ENCODE data around the gene MICA.

The MICA gene

GRCh38 chr6:31422587-31422986, 19.2 kb downstream of the MICA start:
- TF ChIP-seq GATA3 (IDR thresholded peaks at IDR 0.05; ENCODE audit: low read depth, low read length) (no peak), GATA2 (IDR thresholded peaks at IDR 0.05; ENCODE audit: low read depth, low read length) (no peak)

GRCh38 chr6:31423550-31423949, 20.2 kb downstream of the MICA start:
- TF ChIP-seq GATA2 (IDR thresholded peaks at IDR 0.05; ENCODE audit: low read depth, low read length): no peak
- no peak for TF ChIP-seq GATA3 (IDR thresholded peaks at IDR 0.05; ENCODE audit: low read depth, low read length)

- TF ChIP-seq GATA2 (IDR thresholded peaks at IDR 0.05; ENCODE audit: low read depth, low read length) (no peak), GATA3 (IDR thresholded peaks at IDR 0.05; ENCODE audit: low read depth, low read length) (no peak)
Measured at GRCh38 chr6:31426395-31427354, 23.3 kb downstream of the MICA start.

- no peak for TF ChIP-seq GATA2 (IDR thresholded peaks at IDR 0.05; ENCODE audit: low read depth, low read length)
- TF ChIP-seq GATA3 (IDR thresholded peaks at IDR 0.05; ENCODE audit: low read depth, low read length): no peak
Measured at GRCh38 chr6:31430449-31430848, 27.1 kb downstream of the MICA start.

- no peak for TF ChIP-seq GATA3 (IDR thresholded peaks at IDR 0.05; ENCODE audit: low read depth, low read length)
- TF ChIP-seq GATA2 (IDR thresholded peaks at IDR 0.05; ENCODE audit: low read depth, low read length): no peak
Measured at GRCh38 chr6:31438222-31438621, 34.8 kb downstream of the MICA start.

- TF ChIP-seq GATA3 (IDR thresholded peaks at IDR 0.05; ENCODE audit: low read depth, low read length) (no peak), GATA2 (IDR thresholded peaks at IDR 0.05; ENCODE audit: low read depth, low read length) (no peak)
Measured at GRCh38 chr6:31438677-31439076, 35.3 kb downstream of the MICA start.

GRCh38 chr6:31441365-31442267, 38.2 kb downstream of the MICA start:
- no peak for TF ChIP-seq GATA3 (IDR thresholded peaks at IDR 0.05; ENCODE audit: low read depth, low read length)
- no peak for TF ChIP-seq GATA2 (IDR thresholded peaks at IDR 0.05; ENCODE audit: low read depth, low read length)

GRCh38 chr6:31446481-31446880, 43.1 kb downstream of the MICA start:
- TF ChIP-seq GATA2 (IDR thresholded peaks at IDR 0.05; ENCODE audit: low read depth, low read length) (no peak), GATA3 (IDR thresholded peaks at IDR 0.05; ENCODE audit: low read depth, low read length) (no peak)

- TF ChIP-seq GATA3 (IDR thresholded peaks at IDR 0.05; ENCODE audit: low read depth, low read length) (no peak), GATA2 (IDR thresholded peaks at IDR 0.05; ENCODE audit: low read depth, low read length) (no peak)
Measured at GRCh38 chr6:31450751-31451150, 47.4 kb downstream of the MICA start.

- TF ChIP-seq GATA2 (IDR thresholded peaks at IDR 0.05; ENCODE audit: low read depth, low read length): no peak
- no peak for TF ChIP-seq GATA3 (IDR thresholded peaks at IDR 0.05; ENCODE audit: low read depth, low read length)
Measured at GRCh38 chr6:31452859-31453258, 49.5 kb downstream of the MICA start.

GRCh38 chr6:31453259-31453658, 49.9 kb downstream of the MICA start:
- TF ChIP-seq GATA2 (IDR thresholded peaks at IDR 0.05; ENCODE audit: low read depth, low read length) (no peak), GATA3 (IDR thresholded peaks at IDR 0.05; ENCODE audit: low read depth, low read length) (no peak)

GRCh38 chr6:31460361-31461025, 57.1 kb downstream of the MICA start:
- TF ChIP-seq GATA2 (IDR thresholded peaks at IDR 0.05; ENCODE audit: low read depth, low read length) (no peak), GATA3 (IDR thresholded peaks at IDR 0.05; ENCODE audit: low read depth, low read length) (no peak)

GRCh38 chr6:31462026-31462963, 58.9 kb downstream of the MICA start:
- TF ChIP-seq GATA2 (IDR thresholded peaks at IDR 0.05; ENCODE audit: low read depth, low read length) (no peak), GATA3 (IDR thresholded peaks at IDR 0.05; ENCODE audit: low read depth, low read length) (no peak)

Measured in SH-SY5Y (cell line).